ENCODE results near the gene ST7L.

DNA sequence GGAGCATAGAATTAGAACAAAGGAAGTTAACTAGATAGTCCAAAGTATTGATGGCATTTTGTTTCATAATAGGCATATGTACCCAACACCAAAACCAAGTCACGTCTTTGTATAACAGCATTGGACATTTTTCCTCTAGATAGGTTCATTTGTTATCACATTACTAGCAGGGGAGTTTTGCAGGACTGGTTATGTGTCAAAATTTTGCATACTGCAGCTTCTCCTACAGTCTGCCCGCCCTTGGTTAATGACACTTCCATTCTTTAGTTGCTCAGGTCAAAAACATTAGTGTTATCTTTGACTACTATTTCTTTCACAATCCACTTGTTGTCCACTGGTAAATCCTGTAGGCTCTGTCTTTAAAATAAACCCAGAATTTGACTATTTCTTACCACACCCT lies 9.6 kb upstream of the ST7L start:
- no peak for TF ChIP-seq EZH2 (IDR thresholded peaks at IDR 0.05; ENCODE audit: insufficient read depth, poor library complexity, severe bottlenecking)
- TF ChIP-seq EZH2phosphoT487 (IDR thresholded peaks at IDR 0.05; ENCODE audit: insufficient read depth, low read depth), result no peak

Data from GM23248 (cell line).